Small intestine (tissue), 7 donors: ENCODE data around the gene TAF1C. TPM values are rescaled to one million over a fixed set of nuclear protein-coding genes. Genes with fewer than 3 reads are reported as not detected.
"Not testable (repeated sequence)": the region's sequence is repeated elsewhere in the genome, so short reads cannot be mapped to it uniquely, and the experiment has no call there.

Experiments used
- DNase-seq, 2 donors: peaks; one replicate each; pipeline versions ENCODE4 v3.0.0 to v3.0.0-alpha.2; 2013
- FAIRE-seq: peaks from 2 replicates; lab custom pipeline; 2012; peaks lifted over from hg19 to GRCh38; lab: Jason Lieb, UNC
- H3K27ac ChIP-seq, 3 donors: one replicate each; pipeline ENCODE4 v1.5.1; 2013; ENCODE audit warnings: low read length in 2 of 3, mild to moderate bottlenecking in 2 of 3, control low read depth in 1 of 3, inconsistent platforms in 1 of 3, low read depth in 1 of 3, moderate library complexity in 1 of 3
- H3K27me3 ChIP-seq, 3 donors: one replicate each; pipeline ENCODE4 v1.6.1; 2013; ENCODE audit warnings: low read length in 3 of 3, inconsistent platforms in 1 of 3; ENCODE audit not compliant: control insufficient read depth in 3 of 3, insufficient read depth in 3 of 3
- H3K36me3 ChIP-seq, 3 donors: one replicate each; pipeline ENCODE4 v1.6.1; 2013; ENCODE audit warnings: low read length in 3 of 3, inconsistent platforms in 1 of 3, low read depth in 1 of 3, mild to moderate bottlenecking in 1 of 3, moderate library complexity in 1 of 3; ENCODE audit not compliant: control insufficient read depth in 3 of 3, insufficient read depth in 2 of 3
- H3K4me1 ChIP-seq, 3 donors: one replicate each; pipeline ENCODE4 v1.6.1; 2013; ENCODE audit warnings: low read length in 2 of 3, inconsistent platforms in 1 of 3, low read depth in 1 of 3, mild to moderate bottlenecking in 1 of 3, moderate library complexity in 1 of 3; ENCODE audit not compliant: control insufficient read depth in 3 of 3, insufficient read depth in 2 of 3
- H3K4me3 ChIP-seq, 3 donors: one replicate each; pipeline ENCODE4 v1.5.1; 2013; ENCODE audit warnings: low read length in 3 of 3, control low read depth in 1 of 3, inconsistent platforms in 1 of 3, low read depth in 1 of 3, mild to moderate bottlenecking in 1 of 3, moderate library complexity in 1 of 3
- H3K9me3 ChIP-seq, 2 donors: one replicate each; pipeline ENCODE4 v1.6.1; 2013; ENCODE audit warnings: low read depth in 1 of 2, low read length in 1 of 2; ENCODE audit not compliant: control insufficient read depth in 2 of 2, insufficient read depth in 1 of 2
- WGBS, 3 donors: extraction: QIAGEN DNeasy Blood & Tissue Kit; methylation state at CpG; one replicate each; pipeline ENCODE4 v1.1.7; 2013; 5-methylcytosine and 5-hydroxymethylcytosine counted together
- polyA plus RNA-seq, 4 donors: library from polyadenylated mRNA; stranded (reverse) in 3 of 4; unstranded in 1 of 4; fragments of 200-250 nt in 3 of 4; fragments of 120-200 nt in 1 of 4; gene quantifications; one replicate each; pipeline versions ENCODE4 v1.2.1 to v1.2.3, GENCODE V29; 2013
- donor health status: healthy with polysubstance abuse.
- donor health status: control.
- donor health status: control.
- donor health status: Bipolar disorder and iron deficiency.
- donor health status: healthy.

Gene TAF1C
- polyA plus RNA-seq, 4 donors, result 33.4 to 61.3 (median 39.9) TPM

DNA sequence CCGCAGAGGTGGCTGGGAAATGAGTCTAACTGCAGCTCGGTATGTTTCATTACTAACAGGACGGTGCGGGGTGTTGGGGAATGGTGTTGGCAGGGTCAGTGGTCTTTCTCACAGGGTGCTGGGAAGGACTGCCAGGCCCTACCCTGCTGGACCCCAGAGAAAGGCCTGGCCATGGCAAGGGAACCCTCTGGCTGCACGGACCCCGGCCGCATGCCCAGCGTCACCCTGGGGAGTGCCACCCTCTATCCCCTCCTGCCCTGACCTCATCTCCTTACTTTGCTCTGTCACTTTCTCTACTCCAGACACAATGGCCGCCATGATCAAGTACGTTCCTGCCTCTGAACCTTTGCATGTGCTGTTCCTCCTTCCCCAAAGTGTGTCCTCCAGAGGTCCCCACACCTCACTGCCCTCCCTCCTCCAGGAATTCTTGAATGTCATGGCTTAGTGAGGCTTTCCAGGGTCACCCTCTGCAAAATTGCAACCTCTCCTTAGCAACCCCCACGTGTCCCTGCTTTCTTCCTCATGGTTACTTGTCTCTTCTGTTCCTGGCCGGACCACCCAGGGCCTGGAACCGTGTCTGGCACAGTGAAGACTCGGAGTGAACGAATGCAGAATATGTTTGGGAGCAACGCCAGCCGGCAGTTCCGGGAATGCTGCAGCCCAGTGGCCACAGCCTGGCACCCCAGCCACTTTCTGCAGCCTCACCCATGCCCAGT, 19.3 kb upstream of the TAF1C start:
- DNase-seq (no peak), FAIRE-seq (no peak)
- Histone ChIP-seq H3K4me3 (no peak overlapping the region), H3K27me3 (no peaks in the 10 kb centered on the region), H3K27ac (no peak overlapping the region), H3K36me3 (no peaks in the 10 kb centered on the region), H3K4me1 (no peaks in the 10 kb centered on the region), H3K9me3 (no peaks in the 10 kb centered on the region)
- WGBS, 3 donors, result 86 to 90% (median 87%) methylated on average over 14 to 18 of the region's 18 CpGs

- FAIRE-seq, DNase-seq, H3K27ac ChIP-seq, H3K9me3 ChIP-seq, H3K4me1 ChIP-seq, H3K36me3 ChIP-seq, H3K27me3 ChIP-seq, H3K4me3 ChIP-seq: not testable (repeated sequence)
- whole genome bisulfite sequencing, 3 donors, result 89 to 91% (median 90%) methylated on average over 6 of the region's 6 CpGs
Observed at GRCh38 chr16:84205123-84205522, 18.3 kb upstream of the TAF1C start.

DNA sequence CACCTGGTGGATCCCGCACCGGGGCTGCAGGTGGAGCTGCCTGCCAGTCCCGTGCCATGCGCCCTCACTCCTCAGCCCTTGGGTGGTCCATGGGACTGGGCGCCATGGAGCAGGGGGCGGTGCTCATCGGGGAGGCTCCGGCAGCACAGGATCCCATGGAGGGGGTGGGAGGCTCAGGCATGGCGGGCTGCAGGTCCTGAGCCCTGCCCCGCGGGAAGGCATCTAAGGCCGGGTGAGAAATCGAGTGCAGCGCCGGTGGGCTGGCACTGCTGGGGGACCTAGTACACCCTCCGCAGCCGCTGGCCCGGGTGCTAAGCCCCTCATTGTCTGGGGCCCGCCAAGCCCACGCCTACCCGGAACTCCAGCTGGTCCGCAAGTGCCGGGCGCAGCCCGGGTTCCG, 17.7 kb upstream of the TAF1C start:
- H3K27me3 ChIP-seq, H3K27ac ChIP-seq, FAIRE-seq, DNase-seq, H3K36me3 ChIP-seq, H3K4me3 ChIP-seq, H3K9me3 ChIP-seq, H3K4me1 ChIP-seq: not testable (repeated sequence)
- WGBS, 3 donors, result 90 to 96% (median 96%) methylated on average over 24 to 26 of the region's 26 CpGs

GRCh38 chr16:84199861-84200260, 13.0 kb upstream of the TAF1C start:
- Histone ChIP-seq H3K36me3 (no peaks in the 10 kb centered on the region), H3K9me3 (no peaks in the 10 kb centered on the region), H3K27me3 (peaks cover 0 to 6% (median 0%) of the 10 kb centered on the region in 3 donors), H3K27ac (no peak overlapping the region), H3K4me1 (no peaks in the 10 kb centered on the region), H3K4me3 (no peak overlapping the region)
- 69 to 79% (median 70%) methylated on average over 10 of the region's 10 CpGs for WGBS, 3 donors
- DNase-seq, result no peak
- FAIRE-seq, result no peak

- no peaks in the 10 kb centered on the region for H3K4me1 ChIP-seq
- H3K9me3 ChIP-seq, result no peaks in the 10 kb centered on the region
- no peak for DNase-seq
- H3K4me3 ChIP-seq, result no peak overlapping the region
- WGBS, 3 donors, result 61 to 70% (median 70%) methylated on average over 13 of the region's 13 CpGs
- FAIRE-seq, result no peak
- no peaks in the 10 kb centered on the region for H3K36me3 ChIP-seq
- H3K27ac ChIP-seq, result no peak overlapping the region
- H3K27me3 ChIP-seq, result peaks cover 0 to 6% (median 0%) of the 10 kb centered on the region in 3 donors
Observed at GRCh38 chr16:84199097-84199496, 12.2 kb upstream of the TAF1C start.

DNA sequence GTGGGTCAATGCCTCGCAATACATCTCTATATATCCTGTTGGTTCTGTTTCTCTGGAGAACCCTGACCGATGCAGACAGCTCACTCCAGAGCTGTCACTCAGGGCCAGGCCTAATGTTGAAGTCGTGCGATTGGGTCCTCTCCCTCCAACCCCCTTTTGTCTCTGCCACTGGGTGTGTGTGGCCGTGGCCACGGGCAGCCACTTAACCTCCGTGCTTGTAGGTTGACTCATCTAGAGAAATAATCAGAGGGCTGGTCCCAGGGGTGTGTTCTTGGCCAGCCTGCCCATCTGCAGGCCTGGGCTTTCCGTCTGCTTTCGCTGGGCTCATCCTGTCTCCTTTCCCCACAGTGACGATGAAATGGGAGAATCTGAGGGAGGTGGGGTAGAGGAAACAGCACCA, 11.5 kb upstream of the TAF1C start:
- WGBS, 3 donors, result 65 to 81% (median 74%) methylated on average over 10 of the region's 10 CpGs
- Histone ChIP-seq H3K4me3 (no peak overlapping the region), H3K4me1 (no peaks in the 10 kb centered on the region), H3K36me3 (no peaks in the 10 kb centered on the region), H3K27ac (no peak overlapping the region), H3K27me3 (peaks cover 0 to 6% (median 0%) of the 10 kb centered on the region in 3 donors), H3K9me3 (no peaks in the 10 kb centered on the region)
- no peak for FAIRE-seq
- DNase-seq, result no peak

DNA sequence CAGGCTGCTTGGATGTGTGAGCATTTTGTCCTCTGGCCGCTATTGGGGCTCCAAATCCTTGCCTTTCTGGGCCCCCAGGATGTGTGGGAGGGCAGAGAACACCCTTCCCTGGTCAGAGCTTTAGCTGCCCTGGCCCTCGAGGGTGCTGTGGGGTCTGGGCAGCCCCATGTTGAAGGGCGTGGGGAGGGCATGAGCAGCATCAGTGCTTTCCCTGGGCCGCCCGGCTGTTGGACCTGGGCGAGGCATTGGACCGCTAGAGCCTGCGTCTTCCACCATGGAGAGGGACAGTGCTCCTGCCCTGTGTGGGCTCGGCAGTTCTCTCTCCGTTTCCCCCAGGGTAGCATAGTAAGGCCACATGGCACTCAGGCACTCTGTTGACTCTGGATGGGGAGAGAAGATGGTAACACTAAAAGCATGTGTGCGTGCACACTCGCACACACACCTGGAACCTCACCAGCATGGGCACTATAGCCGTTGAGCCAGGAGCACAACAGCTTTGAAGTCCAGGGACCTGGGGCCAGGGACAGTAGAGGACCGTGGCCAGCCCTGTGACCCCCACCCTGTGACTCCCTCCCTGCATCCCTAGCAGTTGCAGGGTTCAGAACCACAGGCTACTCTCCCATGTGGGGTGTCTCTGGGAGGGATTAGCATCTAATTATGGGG, 10.7 kb upstream of the TAF1C start:
- no peaks in the 10 kb centered on the region for H3K9me3 ChIP-seq
- peaks cover 0 to 6% (median 0%) of the 10 kb centered on the region in 3 donors for H3K27me3 ChIP-seq
- FAIRE-seq (no peak), DNase-seq (no peak)
- WGBS, 3 donors, result 82 to 90% (median 86%) methylated on average over 14 of the region's 14 CpGs
- no peak overlapping the region for H3K4me3 ChIP-seq
- H3K27ac ChIP-seq, result no peak overlapping the region
- H3K4me1 ChIP-seq, result no peaks in the 10 kb centered on the region
- H3K36me3 ChIP-seq, result no peaks in the 10 kb centered on the region

- Histone ChIP-seq H3K27me3 (peaks cover 0 to 6% (median 0%) of the 10 kb centered on the region in 3 donors), H3K9me3 (no peaks in the 10 kb centered on the region), H3K36me3 (no peaks in the 10 kb centered on the region), H3K27ac (no peak overlapping the region), H3K4me3 (no peak overlapping the region), H3K4me1 (no peaks in the 10 kb centered on the region)
- no peak for DNase-seq
- no peak for FAIRE-seq
- 59 to 75% (median 75%) methylated on average over 15 to 16 of the region's 16 CpGs for WGBS, 3 donors
Observed at GRCh38 chr16:84196727-84197394, 10.0 kb upstream of the TAF1C start.
